Gastrocnemius medialis (tissue), 4 donors: ENCODE data around the gene MSMB.

Experiments
- POLR2A ChIP-seq, 2 donors: fragments of 450-650 bp; IDR thresholded peaks; one replicate each; pipeline ENCODE4 v1.6.1; 2017; ENCODE audit warnings: antibody characterized with exemption in 2 of 2, mild to moderate bottlenecking in 2 of 2, moderate library complexity in 2 of 2
- TF ChIP-seq, protein P1 (sequence below), 5 experiments: fragments of 450-650 bp in 3 of 5; fragments of 200-600 bp in 2 of 5; sonication (generic) in 2 of 5; IDR thresholded peaks in 4 of 5; conservative IDR thresholded peaks in 1 of 5; 1 replicate in 4 of 5; 2 replicates in 1 of 5; pipeline ENCODE4 v1.5.1; 2016 to 2019; ENCODE audit warnings: antibody characterized with exemption in 5 of 5, mild to moderate bottlenecking in 3 of 5, moderate library complexity in 3 of 5

DNA sequence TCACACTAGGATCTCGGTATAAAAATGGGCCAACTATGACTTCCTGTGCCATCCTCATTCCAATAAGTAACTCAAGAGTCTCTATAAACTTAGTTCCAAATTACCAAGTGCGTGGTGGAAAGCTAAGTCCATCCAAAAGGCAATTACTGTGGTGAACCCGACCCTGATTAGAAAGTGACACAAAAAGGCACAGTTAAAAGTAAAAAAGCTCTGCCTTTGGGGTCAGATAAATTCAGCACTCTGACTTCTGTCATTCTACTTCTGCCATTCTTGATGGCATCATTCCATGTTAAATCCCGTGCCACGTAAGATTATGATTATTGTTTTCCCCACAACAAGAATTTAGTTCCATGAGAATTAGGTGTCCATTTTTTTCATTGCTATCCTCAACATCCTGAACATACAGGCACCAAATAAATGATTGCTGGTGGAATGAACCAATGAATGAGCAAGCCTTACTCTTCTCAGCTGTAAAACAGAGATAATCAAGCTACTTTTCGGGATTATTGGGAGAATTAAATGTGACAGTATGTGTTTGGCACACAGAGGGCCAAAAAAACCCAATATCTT is 16.5 kb downstream of the MSMB start:
- TF ChIP-seq, protein P1, sequence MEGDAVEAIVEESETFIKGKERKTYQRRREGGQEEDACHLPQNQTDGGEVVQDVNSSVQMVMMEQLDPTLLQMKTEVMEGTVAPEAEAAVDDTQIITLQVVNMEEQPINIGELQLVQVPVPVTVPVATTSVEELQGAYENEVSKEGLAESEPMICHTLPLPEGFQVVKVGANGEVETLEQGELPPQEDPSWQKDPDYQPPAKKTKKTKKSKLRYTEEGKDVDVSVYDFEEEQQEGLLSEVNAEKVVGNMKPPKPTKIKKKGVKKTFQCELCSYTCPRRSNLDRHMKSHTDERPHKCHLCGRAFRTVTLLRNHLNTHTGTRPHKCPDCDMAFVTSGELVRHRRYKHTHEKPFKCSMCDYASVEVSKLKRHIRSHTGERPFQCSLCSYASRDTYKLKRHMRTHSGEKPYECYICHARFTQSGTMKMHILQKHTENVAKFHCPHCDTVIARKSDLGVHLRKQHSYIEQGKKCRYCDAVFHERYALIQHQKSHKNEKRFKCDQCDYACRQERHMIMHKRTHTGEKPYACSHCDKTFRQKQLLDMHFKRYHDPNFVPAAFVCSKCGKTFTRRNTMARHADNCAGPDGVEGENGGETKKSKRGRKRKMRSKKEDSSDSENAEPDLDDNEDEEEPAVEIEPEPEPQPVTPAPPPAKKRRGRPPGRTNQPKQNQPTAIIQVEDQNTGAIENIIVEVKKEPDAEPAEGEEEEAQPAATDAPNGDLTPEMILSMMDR (IDR thresholded peaks at IDR 0.05 in 4 of 5, conservative IDR thresholded peaks at IDR 0.05 in 1 of 5), result no peak
- no peak for TF ChIP-seq POLR2A (IDR thresholded peaks at IDR 0.05)
